GM12874 (cell line): Measurements from ENCODE around the gene AGO1.

Source experiments
- TF ChIP-seq, protein P1 (sequence below): IDR thresholded peaks from 2 replicates; pipeline ENCODE4 v1.5.1; 2011; ENCODE audit warnings: low read depth, mild to moderate bottlenecking, control low read depth, low read length, moderate library complexity; ENCODE audit not compliant: insufficient read depth

The AGO1 gene

DNA sequence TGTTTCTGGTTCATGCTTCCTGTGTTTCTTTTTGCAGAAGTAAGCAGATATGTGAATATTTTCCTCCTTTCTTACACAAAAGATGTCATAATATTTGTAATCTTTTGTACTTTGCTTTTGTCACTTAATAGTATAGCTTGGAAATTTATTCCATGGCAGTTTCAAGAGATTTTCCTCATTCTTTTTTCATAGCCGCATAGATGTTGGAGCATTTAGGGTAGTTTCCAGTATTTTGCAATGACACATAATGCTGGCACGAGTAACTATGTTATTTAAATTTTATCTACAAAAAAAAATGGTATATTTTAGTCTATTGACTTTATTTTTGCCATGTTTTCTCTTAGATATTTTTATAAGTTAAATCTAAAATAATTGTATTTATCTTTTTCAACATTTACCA, 88.6 kb downstream of the AGO1 start:
- TF ChIP-seq, protein P1, sequence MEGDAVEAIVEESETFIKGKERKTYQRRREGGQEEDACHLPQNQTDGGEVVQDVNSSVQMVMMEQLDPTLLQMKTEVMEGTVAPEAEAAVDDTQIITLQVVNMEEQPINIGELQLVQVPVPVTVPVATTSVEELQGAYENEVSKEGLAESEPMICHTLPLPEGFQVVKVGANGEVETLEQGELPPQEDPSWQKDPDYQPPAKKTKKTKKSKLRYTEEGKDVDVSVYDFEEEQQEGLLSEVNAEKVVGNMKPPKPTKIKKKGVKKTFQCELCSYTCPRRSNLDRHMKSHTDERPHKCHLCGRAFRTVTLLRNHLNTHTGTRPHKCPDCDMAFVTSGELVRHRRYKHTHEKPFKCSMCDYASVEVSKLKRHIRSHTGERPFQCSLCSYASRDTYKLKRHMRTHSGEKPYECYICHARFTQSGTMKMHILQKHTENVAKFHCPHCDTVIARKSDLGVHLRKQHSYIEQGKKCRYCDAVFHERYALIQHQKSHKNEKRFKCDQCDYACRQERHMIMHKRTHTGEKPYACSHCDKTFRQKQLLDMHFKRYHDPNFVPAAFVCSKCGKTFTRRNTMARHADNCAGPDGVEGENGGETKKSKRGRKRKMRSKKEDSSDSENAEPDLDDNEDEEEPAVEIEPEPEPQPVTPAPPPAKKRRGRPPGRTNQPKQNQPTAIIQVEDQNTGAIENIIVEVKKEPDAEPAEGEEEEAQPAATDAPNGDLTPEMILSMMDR, result no peak

DNA sequence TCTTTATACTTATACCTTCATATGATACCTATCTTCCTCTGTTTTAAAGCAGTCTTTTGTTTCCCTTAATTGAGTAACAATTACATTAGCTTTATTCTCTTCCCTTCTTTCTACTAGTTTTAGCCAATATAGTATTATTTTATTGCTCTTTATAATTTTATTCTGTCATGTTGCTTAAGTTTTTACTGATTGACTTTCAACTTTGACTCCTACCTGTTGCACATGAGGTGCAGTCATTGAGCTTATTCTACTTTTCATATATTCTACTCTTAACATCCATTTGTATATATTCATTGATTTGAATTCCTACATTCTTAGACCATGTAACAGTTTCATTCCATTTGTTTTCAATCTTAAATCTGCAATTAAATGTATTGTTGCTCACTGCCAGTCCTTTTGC, 97.1 kb downstream of the AGO1 start:
- TF ChIP-seq, protein P1, result no peak
